Measurements from ENCODE around the gene MTHFD1L.

- TF ChIP-seq SUZ12 (IDR thresholded peaks at IDR 0.05; ENCODE audit: extremely low read depth, insufficient read depth, insufficient read length) (no peak), YY1 (IDR thresholded peaks at IDR 0.05; ENCODE audit: insufficient read depth, insufficient read length) (no peak), ZNF274 (IDR thresholded peaks at IDR 0.05; ENCODE audit: low read depth, low read length) (no peak)
Measured at GRCh38 chr6:150868759-150869158, 3.3 kb downstream of the MTHFD1L start.

Measured in NT2/D1 (cell line).